GM12892 (cell line): ENCODE results near the gene EVA1C.

Source experiments
- POLR2A ChIP-seq: IDR thresholded peaks from 2 replicates; pipeline ENCODE4 v1.6.1; 2011; ENCODE audit warnings: low read depth, low read length, control low read depth
- TAF1 ChIP-seq: IDR thresholded peaks from 2 replicates; pipeline ENCODE4 v1.6.1; 2011; ENCODE audit warnings: low read depth, mild to moderate bottlenecking, control low read depth, low read length, borderline replicate concordance

GRCh38 chr21:32554832-32555638 is 142.5 kb downstream of the EVA1C start:
- no peak for TF ChIP-seq POLR2A
- no peak for TF ChIP-seq TAF1
